Peyer's patch (tissue), 4 donors: ENCODE results near the gene DOCK3. TPM values are rescaled to one million over a fixed set of nuclear protein-coding genes. Genes with fewer than 3 reads are reported as not detected.

Experiments used
- DNase-seq, 3 donors: peaks; one replicate each; pipeline ENCODE4 v3.0.0-alpha.2; 2017 to 2019
- H3K27ac ChIP-seq, 4 donors: fragments of 200-600 bp; sonication (generic); one replicate each; pipeline ENCODE4 v1.5.1; 2016 to 2019
- H3K27me3 ChIP-seq, 2 donors: fragments of 200-600 bp; sonication (generic); one replicate each; pipeline ENCODE4 v1.5.1; 2019
- H3K36me3 ChIP-seq, 3 donors: fragments of 200-600 bp; sonication (generic); one replicate each; pipeline ENCODE4 v1.5.1; 2016 to 2019
- H3K4me1 ChIP-seq, 4 donors: fragments of 200-600 bp; sonication (generic); one replicate each; pipeline ENCODE4 v1.5.1; 2016 to 2019
- H3K4me3 ChIP-seq, 4 donors: fragments of 200-600 bp; sonication (generic); 1 replicate in 3 of 4; 2 replicates in 1 of 4; pipeline ENCODE4 v1.5.1; 2016 to 2019; ENCODE audit warnings: mild to moderate bottlenecking in 1 of 4
- H3K9me3 ChIP-seq, 4 donors: fragments of 200-600 bp; sonication (generic); one replicate each; pipeline ENCODE4 v1.5.1; 2016 to 2019; ENCODE audit warnings: mild to moderate bottlenecking in 1 of 4
- POLR2A ChIP-seq, 2 donors: fragments of 450-650 bp; IDR thresholded peaks; one replicate each; pipeline ENCODE4 v1.5.1; 2017; ENCODE audit warnings: antibody characterized with exemption in 2 of 2, mild to moderate bottlenecking in 2 of 2, moderate library complexity in 2 of 2
- total RNA-seq, 4 donors: library from RNA; depleted of rRNA; stranded (reverse); fragments of >200 nt; gene quantifications; one replicate each; pipeline ENCODE4 v1.1.0, GENCODE V29; 2016
- TF ChIP-seq, protein P1 (sequence below), 6 experiments: fragments of 450-650 bp in 4 of 6; fragments of 200-600 bp in 2 of 6; sonication (generic) in 1 of 6; IDR thresholded peaks; one replicate each; pipeline ENCODE4 v1.5.1; 2017 to 2019; ENCODE audit warnings: antibody characterized with exemption in 6 of 6, mild to moderate bottlenecking in 3 of 6, moderate library complexity in 1 of 6

DOCK3 gene
- total RNA-seq, 4 donors from 2014 or later, result 0.28 to 0.83 (median 0.40) TPM; not detected in 1

DNA sequence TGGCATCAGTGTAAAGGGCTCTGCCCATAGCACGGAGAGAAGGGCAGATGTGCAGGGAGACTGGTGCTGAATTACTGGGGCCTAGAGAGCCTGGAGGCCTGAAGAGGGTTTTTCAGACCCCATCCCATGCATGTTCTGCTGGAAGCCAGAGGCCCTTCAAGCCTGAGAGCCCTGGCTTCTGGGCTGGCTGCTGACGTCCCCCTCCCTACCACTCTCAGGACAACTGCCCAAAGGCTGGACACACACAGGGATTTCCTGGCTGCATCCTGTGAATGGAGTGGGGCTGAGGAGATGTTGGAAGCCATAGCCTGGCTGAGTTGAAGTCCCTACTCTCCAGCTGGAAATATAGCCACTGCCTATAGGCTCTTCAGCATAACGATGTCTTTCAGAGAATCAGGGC lies 16.9 kb upstream of the DOCK3 start:
- H3K36me3 ChIP-seq, result no peaks in the 10 kb centered on the region
- no peaks in the 10 kb centered on the region for H3K27me3 ChIP-seq
- no peak for TF ChIP-seq POLR2A (IDR thresholded peaks at IDR 0.05)
- TF ChIP-seq, protein P1, sequence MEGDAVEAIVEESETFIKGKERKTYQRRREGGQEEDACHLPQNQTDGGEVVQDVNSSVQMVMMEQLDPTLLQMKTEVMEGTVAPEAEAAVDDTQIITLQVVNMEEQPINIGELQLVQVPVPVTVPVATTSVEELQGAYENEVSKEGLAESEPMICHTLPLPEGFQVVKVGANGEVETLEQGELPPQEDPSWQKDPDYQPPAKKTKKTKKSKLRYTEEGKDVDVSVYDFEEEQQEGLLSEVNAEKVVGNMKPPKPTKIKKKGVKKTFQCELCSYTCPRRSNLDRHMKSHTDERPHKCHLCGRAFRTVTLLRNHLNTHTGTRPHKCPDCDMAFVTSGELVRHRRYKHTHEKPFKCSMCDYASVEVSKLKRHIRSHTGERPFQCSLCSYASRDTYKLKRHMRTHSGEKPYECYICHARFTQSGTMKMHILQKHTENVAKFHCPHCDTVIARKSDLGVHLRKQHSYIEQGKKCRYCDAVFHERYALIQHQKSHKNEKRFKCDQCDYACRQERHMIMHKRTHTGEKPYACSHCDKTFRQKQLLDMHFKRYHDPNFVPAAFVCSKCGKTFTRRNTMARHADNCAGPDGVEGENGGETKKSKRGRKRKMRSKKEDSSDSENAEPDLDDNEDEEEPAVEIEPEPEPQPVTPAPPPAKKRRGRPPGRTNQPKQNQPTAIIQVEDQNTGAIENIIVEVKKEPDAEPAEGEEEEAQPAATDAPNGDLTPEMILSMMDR (IDR thresholded peaks at IDR 0.05), result no peak
- peak in 1 of 3 donors; percentile 6 for DNase-seq
- no peaks in the 10 kb centered on the region for H3K4me1 ChIP-seq
- H3K4me3 ChIP-seq, result no peak overlapping the region
- H3K27ac ChIP-seq, result no peak overlapping the region
- no peaks in the 10 kb centered on the region for H3K9me3 ChIP-seq

DNA sequence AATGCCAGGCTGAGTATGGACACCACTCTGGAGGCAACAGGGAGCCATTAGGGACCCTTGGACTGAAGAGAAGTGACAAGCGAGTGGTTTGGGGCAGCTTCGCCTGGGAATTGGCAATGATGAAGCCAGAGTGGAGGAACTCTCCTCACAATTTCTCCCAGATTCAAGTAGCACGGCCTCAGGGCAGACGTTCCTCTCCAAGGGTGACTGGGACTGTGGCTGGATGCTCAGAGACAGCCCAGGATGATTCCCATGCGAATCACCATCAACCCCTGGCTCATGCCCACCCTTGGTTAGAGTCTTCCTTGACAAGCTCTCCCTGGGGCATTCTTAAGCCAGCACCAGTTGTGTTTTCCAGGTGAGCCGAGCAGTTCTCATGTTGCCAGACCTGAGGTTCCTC lies 16.3 kb upstream of the DOCK3 start:
- Histone ChIP-seq H3K4me3 (no peak overlapping the region), H3K27me3 (no peaks in the 10 kb centered on the region), H3K27ac (no peak overlapping the region), H3K9me3 (no peaks in the 10 kb centered on the region), H3K4me1 (no peaks in the 10 kb centered on the region), H3K36me3 (no peaks in the 10 kb centered on the region)
- TF ChIP-seq, protein P1 (IDR thresholded peaks at IDR 0.05), result no peak
- no peak for TF ChIP-seq POLR2A (IDR thresholded peaks at IDR 0.05)
- DNase-seq, result peak in 2 of 3 donors; percentile 11 to 13

DNA sequence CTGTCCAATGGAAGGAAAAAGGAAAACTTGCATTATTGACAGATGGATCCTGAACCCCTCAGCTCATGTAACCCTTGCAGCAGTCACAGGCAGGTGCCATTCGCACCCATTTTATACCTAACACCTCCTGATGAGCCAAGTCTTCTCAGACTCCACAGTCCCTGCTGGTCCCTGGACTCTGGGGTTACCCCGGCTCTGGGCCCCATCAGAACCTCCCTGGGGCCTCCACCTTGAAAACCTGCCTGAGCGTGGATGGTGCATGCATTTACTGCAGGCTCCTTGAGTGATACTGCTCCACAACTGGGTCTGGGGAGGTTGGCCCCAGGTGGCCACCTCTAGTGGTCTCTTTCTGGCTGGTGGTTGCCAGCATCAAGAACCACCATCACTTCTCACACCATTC lies 15.9 kb upstream of the DOCK3 start:
- H3K4me1 ChIP-seq, result no peaks in the 10 kb centered on the region
- DNase-seq, result peak in 2 of 3 donors; percentile 28 to 37
- no peaks in the 10 kb centered on the region for H3K36me3 ChIP-seq
- H3K27me3 ChIP-seq, result no peaks in the 10 kb centered on the region
- H3K4me3 ChIP-seq, result no peak overlapping the region
- TF ChIP-seq, protein P1 (IDR thresholded peaks at IDR 0.05), result no peak
- TF ChIP-seq POLR2A (IDR thresholded peaks at IDR 0.05), result no peak
- no peaks in the 10 kb centered on the region for H3K9me3 ChIP-seq
- no peak overlapping the region for H3K27ac ChIP-seq

DNA sequence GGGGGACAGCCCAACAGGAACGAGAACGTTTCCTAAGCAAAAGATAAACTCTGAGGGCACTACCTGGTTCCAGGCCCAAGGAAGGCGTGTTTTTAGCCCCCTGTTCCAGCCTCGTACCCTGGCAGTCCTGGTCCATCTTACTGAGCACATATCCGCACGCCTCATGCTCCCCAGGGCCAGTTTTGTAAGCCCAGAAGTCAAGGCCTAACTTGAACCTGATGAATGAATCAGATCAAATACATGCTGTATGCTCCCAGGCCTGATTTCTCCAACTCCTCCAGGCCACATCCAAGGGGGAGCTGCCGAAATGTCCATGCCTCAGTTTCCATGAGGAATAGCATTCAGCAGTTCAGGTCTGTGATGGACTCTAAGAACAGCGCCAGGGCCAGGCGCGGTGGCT lies 14.3 kb upstream of the DOCK3 start:
- TF ChIP-seq POLR2A (IDR thresholded peaks at IDR 0.05), result no peak
- TF ChIP-seq, protein P1 (IDR thresholded peaks at IDR 0.05), result no peak

DNA sequence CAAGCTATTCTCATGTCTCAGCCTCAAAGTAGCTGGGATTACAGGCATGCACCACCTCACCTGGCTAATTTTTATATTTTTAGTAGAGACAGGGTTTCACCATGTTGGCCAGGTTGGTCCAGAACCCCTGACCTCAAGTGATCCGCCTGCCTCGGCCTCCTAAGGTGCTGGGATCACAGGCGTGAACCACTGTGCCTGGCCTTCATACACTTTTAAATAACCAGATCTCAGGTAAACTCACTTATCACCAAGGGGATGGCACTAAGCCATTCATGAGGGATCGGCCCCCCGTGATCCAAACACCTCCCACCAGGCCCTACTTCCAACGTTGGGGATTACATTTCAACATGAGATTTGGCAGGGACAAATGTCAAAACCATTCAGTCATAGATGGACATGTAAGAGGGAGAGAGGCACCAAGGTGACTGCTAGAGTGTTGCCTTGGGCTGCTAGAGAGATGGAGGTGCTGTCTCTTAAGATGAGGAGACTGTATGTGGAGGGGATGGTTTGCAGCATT lies 13.3 kb upstream of the DOCK3 start:
- peak in 2 of 3 donors; percentile 10 to 17 for DNase-seq

More for the DNA sequence above, 14.3 kb upstream of the DOCK3 start:
- H3K27ac ChIP-seq, result no peak overlapping the region
- no peaks in the 10 kb centered on the region for H3K4me1 ChIP-seq
- no peaks in the 10 kb centered on the region for H3K27me3 ChIP-seq
- H3K36me3 ChIP-seq, result no peaks in the 10 kb centered on the region
- DNase-seq, result peak in 2 of 3 donors; percentile 9 to 11
- H3K9me3 ChIP-seq, result no peaks in the 10 kb centered on the region
- H3K4me3 ChIP-seq, result no peak overlapping the region

More for the DNA sequence above, 13.3 kb upstream of the DOCK3 start:
- H3K4me3 ChIP-seq, result no peak overlapping the region
- H3K27me3 ChIP-seq, result no peaks in the 10 kb centered on the region
- no peaks in the 10 kb centered on the region for H3K36me3 ChIP-seq
- H3K27ac ChIP-seq, result no peak overlapping the region
- H3K9me3 ChIP-seq, result no peaks in the 10 kb centered on the region
- no peak for TF ChIP-seq POLR2A (IDR thresholded peaks at IDR 0.05)
- TF ChIP-seq, protein P1 (IDR thresholded peaks at IDR 0.05), result no peak
- H3K4me1 ChIP-seq, result no peaks in the 10 kb centered on the region
